Measurements from ENCODE around the gene DIPK1B.
"Not testable (repeated sequence)": the region's sequence is repeated elsewhere in the genome, so short reads cannot be mapped to it uniquely, and the experiment has no call there.

DIPK1B gene

DNA sequence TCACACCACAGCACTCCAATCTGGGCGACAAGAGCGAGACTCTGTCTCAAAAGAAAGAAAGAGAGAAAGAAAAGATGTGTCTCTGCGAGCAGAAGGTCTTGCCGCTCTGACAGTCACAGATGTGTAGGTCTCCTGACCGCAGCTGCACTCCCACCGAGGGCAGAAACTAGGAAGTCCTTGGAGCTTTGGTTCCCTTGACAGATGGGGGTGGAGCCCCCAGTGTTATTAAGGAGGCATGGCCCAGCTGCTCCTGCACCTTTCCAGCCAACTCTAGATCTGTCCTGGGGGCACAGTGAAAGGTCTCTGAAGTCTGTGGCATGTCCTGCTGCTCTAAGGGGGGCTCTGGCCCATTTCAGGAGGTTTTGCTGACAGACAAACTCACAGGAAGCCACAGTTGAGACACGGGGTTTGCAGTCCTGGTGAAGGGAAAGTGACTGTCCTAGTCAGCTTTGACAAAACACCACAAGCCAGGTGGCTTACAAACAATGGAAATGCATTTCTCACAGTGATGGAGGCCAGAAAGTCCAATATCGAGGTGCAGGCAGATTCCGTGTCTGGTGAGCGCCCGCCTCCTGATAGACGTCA, 9.0 kb upstream of the DIPK1B start:
- no peaks in the 10 kb centered on the region for H3K27me3 ChIP-seq (ENCODE audit: insufficient read depth, low read length, poor library complexity)
- no peak overlapping the region for H3K56ac ChIP-seq (ENCODE audit: low read length)
- H3K79me2 ChIP-seq (ENCODE audit: control insufficient read depth, insufficient read depth, low read length) = no peaks in the 10 kb centered on the region
- no peak overlapping the region for H2BK15ac ChIP-seq (replicated peaks; ENCODE audit: low read depth)
- H3K27ac ChIP-seq (ENCODE audit: low read depth, low read length) = no peak overlapping the region
- no peak overlapping the region for H4K8ac ChIP-seq (ENCODE audit: low read depth, low read length)
- no peak overlapping the region for H3K18ac ChIP-seq (ENCODE audit: low read length)
- no peaks in the 10 kb centered on the region for H3K36me3 ChIP-seq (ENCODE audit: control insufficient read depth, insufficient read depth, low read length)
- no peak overlapping the region for H3K4ac ChIP-seq (ENCODE audit: low read depth, low read length)
- no CpG with 5 or more reads among the region's 12 CpGs for WGBS (ENCODE audit: extremely low coverage, insufficient coverage, low lambda C conversion rate)
- H3K4me3 ChIP-seq (ENCODE audit: low read length) = no peak overlapping the region
- H3K9ac ChIP-seq (ENCODE audit: low read length) = no peak overlapping the region
- H2BK120ac ChIP-seq (ENCODE audit: low read depth, low read length) = no peak overlapping the region
- H3K79me1 ChIP-seq (ENCODE audit: low read length) = no peaks in the 10 kb centered on the region
- H4K5ac ChIP-seq (ENCODE audit: low read length) = no peak overlapping the region
- no peak overlapping the region for H3K4me2 ChIP-seq (ENCODE audit: low read length)
- H2BK5ac ChIP-seq (ENCODE audit: low read length) = no peak overlapping the region
- no peak for DNase-seq
- no peak overlapping the region for H3K23ac ChIP-seq (ENCODE audit: low read length)
- no peaks in the 10 kb centered on the region for H3K4me1 ChIP-seq (ENCODE audit: control insufficient read depth, low read depth, low read length)
- no peak overlapping the region for H2AK5ac ChIP-seq (ENCODE audit: low read length)

DNA sequence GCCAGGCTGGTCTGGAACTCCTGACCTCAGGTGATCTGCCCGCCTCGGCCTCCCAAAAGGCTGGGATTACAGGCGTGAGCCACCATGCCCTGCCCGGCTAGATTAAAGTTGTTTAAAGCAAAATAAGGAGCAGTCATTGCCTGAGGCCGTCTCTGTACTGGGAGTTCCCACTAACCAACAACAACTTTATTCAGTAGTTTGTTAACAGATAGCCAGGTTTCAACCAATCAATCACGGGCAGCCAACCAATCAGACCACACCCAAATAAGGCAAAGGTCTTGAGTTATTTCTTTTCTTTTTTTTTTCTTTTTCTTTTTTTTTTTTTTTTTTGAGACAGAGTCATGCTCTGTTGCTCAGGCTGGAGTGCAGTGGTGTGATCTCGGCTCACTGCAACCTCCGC, 7.6 kb upstream of the DIPK1B start:
- H3K18ac ChIP-seq (ENCODE audit: low read length); H3K79me1 ChIP-seq (ENCODE audit: low read length); H3K23ac ChIP-seq (ENCODE audit: low read length); H2BK5ac ChIP-seq (ENCODE audit: low read length); H3K4ac ChIP-seq (ENCODE audit: low read depth, low read length); H3K56ac ChIP-seq (ENCODE audit: low read length); H3K9ac ChIP-seq (ENCODE audit: low read length); DNase-seq; H2BK120ac ChIP-seq (ENCODE audit: low read depth, low read length); H2AK5ac ChIP-seq (ENCODE audit: low read length); H3K79me2 ChIP-seq (ENCODE audit: control insufficient read depth, insufficient read depth, low read length); H3K27ac ChIP-seq (ENCODE audit: low read depth, low read length); H4K5ac ChIP-seq (ENCODE audit: low read length); H3K4me2 ChIP-seq (ENCODE audit: low read length); H4K8ac ChIP-seq (ENCODE audit: low read depth, low read length); H3K36me3 ChIP-seq (ENCODE audit: control insufficient read depth, insufficient read depth, low read length); H2BK15ac ChIP-seq (replicated peaks; ENCODE audit: low read depth); H3K4me3 ChIP-seq (ENCODE audit: low read length); H3K4me1 ChIP-seq (ENCODE audit: control insufficient read depth, low read depth, low read length); H3K27me3 ChIP-seq (ENCODE audit: insufficient read depth, low read length, poor library complexity): not testable (repeated sequence)
- no CpG with 5 or more reads among the region's 8 CpGs for WGBS (ENCODE audit: extremely low coverage, insufficient coverage, low lambda C conversion rate)

- Histone ChIP-seq H3K27me3 (ENCODE audit: insufficient read depth, low read length, poor library complexity) (no peaks in the 10 kb centered on the region), H3K18ac (ENCODE audit: low read length) (no peak overlapping the region), H3K4me2 (ENCODE audit: low read length) (no peak overlapping the region), H4K5ac (ENCODE audit: low read length) (no peak overlapping the region), H3K36me3 (ENCODE audit: control insufficient read depth, insufficient read depth, low read length) (no peaks in the 10 kb centered on the region), H2AK5ac (ENCODE audit: low read length) (no peak overlapping the region), H3K4me1 (ENCODE audit: control insufficient read depth, low read depth, low read length) (no peaks in the 10 kb centered on the region), H3K27ac (ENCODE audit: low read depth, low read length) (no peak overlapping the region), H3K4me3 (ENCODE audit: low read length) (no peak overlapping the region), H2BK5ac (ENCODE audit: low read length) (no peak overlapping the region), H3K4ac (ENCODE audit: low read depth, low read length) (no peak overlapping the region), H3K56ac (ENCODE audit: low read length) (no peak overlapping the region), H4K8ac (ENCODE audit: low read depth, low read length) (no peak overlapping the region), H2BK15ac (replicated peaks; ENCODE audit: low read depth) (no peak overlapping the region), H3K79me1 (ENCODE audit: low read length) (no peaks in the 10 kb centered on the region), H3K23ac (ENCODE audit: low read length) (no peak overlapping the region), H3K9ac (ENCODE audit: low read length) (no peak overlapping the region), H3K79me2 (ENCODE audit: control insufficient read depth, insufficient read depth, low read length) (no peaks in the 10 kb centered on the region), H2BK120ac (ENCODE audit: low read depth, low read length) (no peak overlapping the region)
- DNase-seq = no peak
- no CpG with 5 or more reads among the region's 7 CpGs for WGBS (ENCODE audit: extremely low coverage, insufficient coverage, low lambda C conversion rate)
These were observed 6.8 kb upstream of the DIPK1B start for GRCh38 chr9:136705564-136705963.

DNA sequence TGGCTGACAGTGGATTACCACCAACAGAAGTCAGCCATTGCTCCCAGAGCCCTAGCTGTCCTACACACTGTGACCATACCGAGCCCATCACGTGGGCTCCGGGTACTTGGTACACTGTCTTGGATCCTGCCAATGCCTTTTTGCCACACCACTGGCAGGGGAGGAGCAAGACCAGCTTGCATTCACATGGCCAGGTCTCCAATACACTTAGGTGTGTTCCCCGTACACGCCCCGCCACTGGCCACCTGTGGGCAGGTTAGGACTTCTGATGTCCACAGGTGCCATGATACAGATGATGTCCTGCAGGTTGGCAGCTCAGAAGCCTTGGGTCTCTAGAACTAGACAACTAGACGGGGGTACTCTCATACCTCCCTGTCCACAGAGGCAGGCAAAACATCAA, 5.4 kb upstream of the DIPK1B start:
- no peak overlapping the region for H4K8ac ChIP-seq (ENCODE audit: low read depth, low read length)
- no peaks in the 10 kb centered on the region for H3K4me1 ChIP-seq (ENCODE audit: control insufficient read depth, low read depth, low read length)
- no peaks in the 10 kb centered on the region for H3K79me1 ChIP-seq (ENCODE audit: low read length)
- no peak overlapping the region for H4K5ac ChIP-seq (ENCODE audit: low read length)
- no peak overlapping the region for H3K56ac ChIP-seq (ENCODE audit: low read length)
- no peak overlapping the region for H2BK15ac ChIP-seq (replicated peaks; ENCODE audit: low read depth)
- H2BK5ac ChIP-seq (ENCODE audit: low read length) = no peak overlapping the region
- H3K9ac ChIP-seq (ENCODE audit: low read length) = no peak overlapping the region
- H3K27ac ChIP-seq (ENCODE audit: low read depth, low read length) = no peak overlapping the region
- H3K79me2 ChIP-seq (ENCODE audit: control insufficient read depth, insufficient read depth, low read length) = no peaks in the 10 kb centered on the region
- no peak overlapping the region for H3K4me2 ChIP-seq (ENCODE audit: low read length)
- no peaks in the 10 kb centered on the region for H3K36me3 ChIP-seq (ENCODE audit: control insufficient read depth, insufficient read depth, low read length)
- no peak overlapping the region for H2AK5ac ChIP-seq (ENCODE audit: low read length)
- no peak overlapping the region for H3K4ac ChIP-seq (ENCODE audit: low read depth, low read length)
- no peak overlapping the region for H3K23ac ChIP-seq (ENCODE audit: low read length)
- H3K4me3 ChIP-seq (ENCODE audit: low read length) = no peak overlapping the region
- DNase-seq = no peak
- no peak overlapping the region for H2BK120ac ChIP-seq (ENCODE audit: low read depth, low read length)
- H3K27me3 ChIP-seq (ENCODE audit: insufficient read depth, low read length, poor library complexity) = no peaks in the 10 kb centered on the region
- no peak overlapping the region for H3K18ac ChIP-seq (ENCODE audit: low read length)
- no CpG with 5 or more reads among the region's 7 CpGs for WGBS (ENCODE audit: extremely low coverage, insufficient coverage, low lambda C conversion rate)

DNA sequence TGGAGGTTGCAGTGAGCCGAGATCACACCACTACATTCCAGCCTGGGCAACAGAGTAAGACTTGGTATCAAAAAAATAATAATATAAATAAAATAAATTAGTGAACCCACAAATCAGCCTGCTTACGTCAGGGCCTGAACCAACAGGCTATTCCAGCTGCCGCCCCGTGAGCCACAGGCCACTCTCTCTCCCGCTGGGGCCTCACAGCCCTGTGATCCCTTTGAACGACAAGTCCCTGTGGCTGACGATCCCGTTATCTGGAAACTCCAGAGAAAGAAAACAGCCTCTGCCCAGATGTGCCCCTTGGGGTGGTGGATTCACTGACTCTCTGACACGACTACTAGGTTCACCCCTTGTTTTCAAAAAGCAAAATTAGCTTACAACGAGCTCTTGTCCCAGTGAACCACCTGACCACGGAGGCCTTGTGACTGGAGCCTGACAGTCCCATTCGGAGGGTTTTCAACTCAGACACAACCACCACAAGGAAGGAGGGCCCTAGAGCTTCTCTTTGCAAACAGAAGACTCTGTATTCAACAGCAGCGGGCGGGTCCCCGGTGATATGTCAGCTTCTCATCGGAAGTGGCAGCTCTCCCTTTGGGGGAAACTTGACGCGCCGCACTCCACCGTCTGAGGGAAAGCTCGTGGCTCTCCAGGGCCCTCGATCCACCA, 4.4 kb upstream of the DIPK1B start:
- H3K4me2 ChIP-seq (ENCODE audit: low read length) = no peak overlapping the region
- H3K9ac ChIP-seq (ENCODE audit: low read length) = no peak overlapping the region
- no peak overlapping the region for H3K56ac ChIP-seq (ENCODE audit: low read length)
- H3K27ac ChIP-seq (ENCODE audit: low read depth, low read length) = no peak overlapping the region
- H3K27me3 ChIP-seq (ENCODE audit: insufficient read depth, low read length, poor library complexity) = no peaks in the 10 kb centered on the region
- H4K5ac ChIP-seq (ENCODE audit: low read length) = no peak overlapping the region
- no peak overlapping the region for H3K4me3 ChIP-seq (ENCODE audit: low read length)
- no peaks in the 10 kb centered on the region for H3K79me2 ChIP-seq (ENCODE audit: control insufficient read depth, insufficient read depth, low read length)
- H3K18ac ChIP-seq (ENCODE audit: low read length) = no peak overlapping the region
- no CpG with 5 or more reads among the region's 22 CpGs for WGBS (ENCODE audit: extremely low coverage, insufficient coverage, low lambda C conversion rate)
- no peaks in the 10 kb centered on the region for H3K36me3 ChIP-seq (ENCODE audit: control insufficient read depth, insufficient read depth, low read length)
- H2BK120ac ChIP-seq (ENCODE audit: low read depth, low read length) = no peak overlapping the region
- no peaks in the 10 kb centered on the region for H3K79me1 ChIP-seq (ENCODE audit: low read length)
- H3K23ac ChIP-seq (ENCODE audit: low read length) = no peak overlapping the region
- H3K4ac ChIP-seq (ENCODE audit: low read depth, low read length) = no peak overlapping the region
- H2BK5ac ChIP-seq (ENCODE audit: low read length) = no peak overlapping the region
- no peaks in the 10 kb centered on the region for H3K4me1 ChIP-seq (ENCODE audit: control insufficient read depth, low read depth, low read length)
- no peak for DNase-seq
- H2BK15ac ChIP-seq (replicated peaks; ENCODE audit: low read depth) = no peak overlapping the region
- no peak overlapping the region for H2AK5ac ChIP-seq (ENCODE audit: low read length)
- no peak overlapping the region for H4K8ac ChIP-seq (ENCODE audit: low read depth, low read length)

Data from mesendoderm (in vitro differentiated cells).